A549 (cell line): Measurements from ENCODE around the gene MED12L. TPM values are rescaled to one million over a fixed set of nuclear protein-coding genes. Genes with fewer than 3 reads are reported as not detected.

ENCODE experiments used
- ATAC-seq, 2 experiments: fragments of 200-7000 bp in 1 of 2; fragments of >200 bp in 1 of 2; cut with Nextera tagmentation in 1 of 2; cut with Tn5 transposase in 1 of 2; 3 replicates each; pipeline versions ENCODE4 v1.8.0 to v1.9.1; 2018 to 2020; ENCODE audit warnings: mild to moderate bottlenecking in 1 of 2, moderate library complexity in 1 of 2
- CTCF ChIA-PET: fragments of 300-600 bp; sonication (Branson Sonifier 250); formaldehyde crosslinking; extraction: SDS; loops from one replicate; lab custom pipeline; 2021; ENCODE audit warnings: antibody characterized with exemption, inconsistent platforms; lab: Yijun Ruan, JAX
- POLR2A ChIA-PET: fragments of 350-600 bp; formaldehyde crosslinking; extraction: SDS; loops from one replicate; lab custom pipeline; 2021; ENCODE audit warnings: antibody characterized with exemption, inconsistent platforms; lab: Yijun Ruan, JAX
- DNase-seq, 2 experiments: peaks; one replicate each; pipeline versions ENCODE4 v3.0.0 to v3.0.0-alpha.2; 2011 to 2016; ENCODE audit warnings: low read depth in 1 of 2, low spot score in 1 of 2
- FAIRE-seq: peaks from 2 replicates; lab custom pipeline; 2011; peaks lifted over from hg19 to GRCh38; lab: Jason Lieb, UNC
- H3K27ac ChIP-seq, 2 experiments: fragments of >200 bp; sonication (Bioruptor Twin); formaldehyde crosslinking; 3 replicates each; pipeline ENCODE4 v1.5.1; 2016 to 2017
- H3K4me1 ChIP-seq: fragments of >200 bp; sonication (Bioruptor Twin); formaldehyde crosslinking; 3 replicates; pipeline ENCODE4 v1.6.1; 2016
- H3K4me2 ChIP-seq: fragments of >200 bp; sonication (Bioruptor Twin); formaldehyde crosslinking; 3 replicates; pipeline ENCODE4 v1.6.1; 2016
- H3K4me3 ChIP-seq: fragments of >200 bp; sonication (Bioruptor Twin); formaldehyde crosslinking; 3 replicates; pipeline ENCODE4 v1.5.1; 2016
- H3K9me3 ChIP-seq: fragments of >200 bp; sonication (Bioruptor Twin); formaldehyde crosslinking; 3 replicates; pipeline ENCODE4 v1.6.1; 2016
- BCL3 ChIP-seq: fragments of >200 bp; sonication (Bioruptor Twin); formaldehyde crosslinking; IDR thresholded peaks from 3 replicates; pipeline ENCODE4 v1.6.1; 2016
- CBX2 ChIP-seq: fragments of 200-600 bp; sonication (generic); IDR thresholded peaks from 2 replicates; pipeline ENCODE4 v1.6.1; 2016; ENCODE audit warnings: low read depth, mild to moderate bottlenecking, borderline replicate concordance
- E2F6 ChIP-seq: IDR thresholded peaks from 2 replicates; pipeline ENCODE4 v1.6.1; 2012; ENCODE audit warnings: low read depth, borderline replicate concordance
- ELK1 ChIP-seq: fragments of 150-350 bp; IDR thresholded peaks from 2 replicates; pipeline ENCODE4 v1.6.1; 2014; ENCODE audit warnings: low read depth, mild to moderate bottlenecking, low read length
- EP300 ChIP-seq, 2 experiments: fragments of >200 bp; sonication (Bioruptor Twin); formaldehyde crosslinking; IDR thresholded peaks; 2 replicates in 1 of 2; 3 replicates in 1 of 2; pipeline ENCODE4 v1.6.1; 2016 to 2017
- ESRRA ChIP-seq: fragments of 150-350 bp; IDR thresholded peaks from 2 replicates; pipeline ENCODE4 v1.6.1; 2014; ENCODE audit warnings: mild to moderate bottlenecking, low read length, borderline replicate concordance
- FOSL2 ChIP-seq, 2 experiments: fragments of 450-650 bp in 1 of 2; fragments of >200 bp in 1 of 2; sonication (Bioruptor Twin) in 1 of 2; formaldehyde crosslinking; IDR thresholded peaks; 2 replicates each; pipeline versions ENCODE4 v1.5.0 to v1.6.1; 2016 to 2020; ENCODE audit warnings: mild to moderate bottlenecking in 1 of 2, moderate library complexity in 1 of 2
- HES2 ChIP-seq: fragments of >200 bp; sonication (Bioruptor Twin); formaldehyde crosslinking; IDR thresholded peaks from 2 replicates; pipeline ENCODE4 v1.6.1; 2016
- HMGXB4 ChIP-seq: fragments of 250-450 bp; sonication (Bioruptor Pico); IDR thresholded peaks from 2 replicates; pipeline ENCODE4 v1.5.0; 2021; ENCODE audit warnings: mild to moderate bottlenecking, moderate library complexity, borderline replicate concordance
- HOXB13 ChIP-seq: fragments of 250-450 bp; sonication (Bioruptor Pico); IDR thresholded peaks from 2 replicates; pipeline ENCODE4 v1.5.0; 2020; ENCODE audit warnings: low read depth, mild to moderate bottlenecking, moderate library complexity
- HOXB5 ChIP-seq: fragments of 250-450 bp; sonication (Bioruptor Pico); IDR thresholded peaks from 2 replicates; pipeline ENCODE4 v1.5.0; 2020; ENCODE audit warnings: mild to moderate bottlenecking, moderate library complexity
- JUN ChIP-seq, 2 experiments: fragments of >200 bp; sonication (Bioruptor Twin); formaldehyde crosslinking; IDR thresholded peaks; 2 replicates in 1 of 2; 3 replicates in 1 of 2; pipeline ENCODE4 v1.6.1; 2016 to 2017
- MAFK ChIP-seq: fragments of 450-650 bp; IDR thresholded peaks from 2 replicates; pipeline ENCODE4 v1.6.1; 2014; ENCODE audit not compliant: partially characterized antibody
- MAX ChIP-seq: IDR thresholded peaks from 2 replicates; pipeline ENCODE4 v1.6.1; 2012
- MAZ ChIP-seq: fragments of 150-350 bp; IDR thresholded peaks from 2 replicates; pipeline ENCODE4 v1.6.1; 2014; ENCODE audit warnings: antibody characterized with exemption, low read depth, low read length, borderline replicate concordance
- MYC ChIP-seq: IDR thresholded peaks from 2 replicates; pipeline ENCODE4 v1.6.1; 2012; ENCODE audit warnings: mild to moderate bottlenecking, inconsistent platforms, low read length, improper control_type of control experiment, borderline replicate concordance
- NFE2L2 ChIP-seq: fragments of 150-350 bp; conservative IDR thresholded peaks from 2 replicates; pipeline ENCODE4 v1.6.1; 2014; ENCODE audit warnings: low read length
- NR3C1 ChIP-seq: fragments of >200 bp; sonication (Bioruptor Twin); formaldehyde crosslinking; IDR thresholded peaks from 3 replicates; pipeline ENCODE4 v1.6.1; 2017
- POLR2A ChIP-seq: IDR thresholded peaks from 2 replicates; pipeline ENCODE4 v1.6.1; 2012; ENCODE audit warnings: mild to moderate bottlenecking, low read length
- POLR2AphosphoS2 ChIP-seq: conservative IDR thresholded peaks from 2 replicates; pipeline ENCODE4 v1.6.1; 2012; ENCODE audit warnings: low read length, improper control_type of control experiment, inconsistent platforms
- RAD21 ChIP-seq, 2 experiments: fragments of >200 bp in 1 of 2; sonication (Bioruptor Twin) in 1 of 2; formaldehyde crosslinking in 1 of 2; IDR thresholded peaks in 1 of 2; conservative IDR thresholded peaks in 1 of 2; 2 replicates in 1 of 2; 3 replicates in 1 of 2; pipeline ENCODE4 v1.6.1; 2012 to 2018; ENCODE audit warnings: inconsistent platforms in 1 of 2
- RFX5 ChIP-seq: fragments of 450-650 bp; IDR thresholded peaks from 2 replicates; pipeline ENCODE4 v1.7.1; 2014; ENCODE audit warnings: antibody characterized with exemption, mild to moderate bottlenecking, moderate library complexity
- SMC3 ChIP-seq: fragments of >200 bp; sonication (Bioruptor Twin); formaldehyde crosslinking; IDR thresholded peaks from 3 replicates; pipeline ENCODE4 v1.6.1; 2018; ENCODE audit warnings: inconsistent platforms
- SREBF2 ChIP-seq: fragments of 450-650 bp; IDR thresholded peaks from 2 replicates; pipeline ENCODE4 v1.6.1; 2014; ENCODE audit warnings: mild to moderate bottlenecking, moderate library complexity
- USF2 ChIP-seq: fragments of 450-650 bp; IDR thresholded peaks from 2 replicates; pipeline ENCODE4 v1.6.1; 2014; ENCODE audit warnings: antibody characterized with exemption
- ZFP36 ChIP-seq: fragments of 450-650 bp; IDR thresholded peaks from 2 replicates; pipeline ENCODE4 v1.6.1; 2014; ENCODE audit warnings: borderline replicate concordance; ENCODE audit not compliant: partially characterized antibody
- ZNF302 ChIP-seq: fragments of 250-450 bp; sonication (Bioruptor Pico); IDR thresholded peaks from 2 replicates; pipeline ENCODE4 v1.9.0; 2021; ENCODE audit warnings: inconsistent platforms, mild to moderate bottlenecking, moderate library complexity
- WGBS: methylation state at CpG from one replicate; pipeline ENCODE4 v1.1.6; 2017; ENCODE audit errors: missing lambda C conversion rate; 5-methylcytosine and 5-hydroxymethylcytosine counted together
- polyA plus RNA-seq, 4 experiments: library from polyadenylated mRNA; depleted of rRNA in 3 of 4; stranded (reverse); fragments of >200 nt; fragmentation: RNase III in 1 of 4; extraction: RNeasy Plus Mini Kit Qiagen cat#74134 plus additional on column Dnase treatment in 1 of 4; gene quantifications; 2 replicates in 3 of 4; 3 replicates in 1 of 4; pipeline ENCODE4 v1.2.3, GENCODE V29; 2011 to 2017

The MED12L gene
- polyA plus RNA-seq, 2 of the 4 experiments (the other 2 are of a cell fraction) = 0.32 to 0.63 TPM

- ChIA-PET POLR2A (no interaction called here), CTCF (interaction anchor here (1.3 to 3.8 kb wide), 5 partner anchors 10 to 67 kb away, joined by 3 to 19 read pairs (median 4); no protein-coding TSS in a partner anchor)
- H3K9me3 ChIP-seq = no peaks in the 10 kb centered on the region
- no peak overlapping the region for H3K4me2 ChIP-seq
- WGBS = 87% methylated on average over 6 of the region's 6 CpGs
- no peaks in the 10 kb centered on the region for H3K4me1 ChIP-seq
- TF ChIP-seq POLR2AphosphoS2 = no peak
- no peak for TF ChIP-seq MAX
- no peak for TF ChIP-seq ESRRA
- FAIRE-seq (no peak), ATAC-seq (no peak), DNase-seq (no peak)
- no peak overlapping the region for H3K4me3 ChIP-seq
- H3K27ac ChIP-seq = no peak overlapping the region
Observed at GRCh38 chr3:151234825-151235224, 149.4 kb downstream of the MED12L start.

- WGBS = 32% methylated on average over 2 of the region's 2 CpGs
- no peaks in the 10 kb centered on the region for H3K4me1 ChIP-seq
- FAIRE-seq (no peak), DNase-seq (no peak)
- TF ChIP-seq ELK1 = no peak
- no peak for TF ChIP-seq ZNF302 (CRISPR knock-in tag)
- no peak for TF ChIP-seq NR3C1
- TF ChIP-seq MAFK = no peak
- TF ChIP-seq JUN (IDR thresholded peaks at IDR 0.05) = no peak
- TF ChIP-seq ZFP36 = no peak
- no peak for TF ChIP-seq MYC
- TF ChIP-seq NFE2L2 = no peak
- no peak for TF ChIP-seq HMGXB4 (CRISPR knock-in tag)
- TF ChIP-seq BCL3 = no peak
- TF ChIP-seq ESRRA = no peak
- TF ChIP-seq HES2 = no peak
- TF ChIP-seq, all 56 proteins: peak for 0
- ChIA-PET POLR2A (no interaction called here), CTCF (interaction anchor here (1.9 to 3.8 kb wide), 2 partner anchors 8 to 68 kb away, joined by 5 to 19 read pairs; no protein-coding TSS in a partner anchor)
- no peak overlapping the region for H3K4me3 ChIP-seq
- H3K9me3 ChIP-seq = no peaks in the 10 kb centered on the region
- H3K27ac ChIP-seq = no peak overlapping the region
- ATAC-seq = no peak
- H3K4me2 ChIP-seq = no peak overlapping the region
Observed at GRCh38 chr3:151236316-151236715, 150.9 kb downstream of the MED12L start.

GRCh38 chr3:151236736-151237135, 151.3 kb downstream of the MED12L start:
- FAIRE-seq = no peak
- TF ChIP-seq RAD21 (conservative IDR thresholded peaks at IDR 0.05 in 1 of 2, IDR thresholded peaks at IDR 0.05 in 1 of 2) = no peak
- TF ChIP-seq RFX5 = no peak
- TF ChIP-seq BCL3 = no peak
- TF ChIP-seq POLR2A = no peak
- TF ChIP-seq FOSL2 (IDR thresholded peaks at IDR 0.05) = no peak
- no peak for TF ChIP-seq FOSL2 (CRISPR knock-in tag; IDR thresholded peaks at IDR 0.05)
- no peak for TF ChIP-seq EP300 (IDR thresholded peaks at IDR 0.05)
- no peak for TF ChIP-seq ESRRA
- no peak for TF ChIP-seq MAZ
- no peak for TF ChIP-seq ZNF302 (CRISPR knock-in tag)
- TF ChIP-seq SMC3 = no peak
- TF ChIP-seq HOXB13 (CRISPR knock-in tag) = no peak
- no peak for TF ChIP-seq CBX2
- no peak for TF ChIP-seq MAFK
- TF ChIP-seq HOXB5 (CRISPR knock-in tag) = no peak
- no peak for TF ChIP-seq E2F6
- TF ChIP-seq USF2 = no peak
- no peak for TF ChIP-seq SREBF2

More at GRCh38 chr3:151236736-151237135, 151.3 kb downstream of the MED12L start:
- H3K4me2 ChIP-seq = no peak overlapping the region
- H3K9me3 ChIP-seq = no peaks in the 10 kb centered on the region
- H3K4me1 ChIP-seq = no peaks in the 10 kb centered on the region
- no peak overlapping the region for H3K4me3 ChIP-seq
- ChIA-PET CTCF (interaction anchor here (1.9 to 3.8 kb wide), 2 partner anchors 9 to 69 kb away, joined by 5 to 19 read pairs; no protein-coding TSS in a partner anchor), POLR2A (no interaction called here)
- 74% methylated on average over 7 of the region's 7 CpGs for WGBS
- H3K27ac ChIP-seq = no peak overlapping the region
- ATAC-seq (no peak), DNase-seq (no peak)
